Measurements from ENCODE around the gene MXD1. TPM values are rescaled to one million over a fixed set of nuclear protein-coding genes. Genes with fewer than 3 reads are reported as not detected.

The MXD1 gene
- total and polyA plus RNA-seq, 9 of the 15 experiments (the other 6 are each of a cell fraction or from before 2014, with no cell fraction given), result 6.7 to 35.9 (median 11.0) TPM

DNA sequence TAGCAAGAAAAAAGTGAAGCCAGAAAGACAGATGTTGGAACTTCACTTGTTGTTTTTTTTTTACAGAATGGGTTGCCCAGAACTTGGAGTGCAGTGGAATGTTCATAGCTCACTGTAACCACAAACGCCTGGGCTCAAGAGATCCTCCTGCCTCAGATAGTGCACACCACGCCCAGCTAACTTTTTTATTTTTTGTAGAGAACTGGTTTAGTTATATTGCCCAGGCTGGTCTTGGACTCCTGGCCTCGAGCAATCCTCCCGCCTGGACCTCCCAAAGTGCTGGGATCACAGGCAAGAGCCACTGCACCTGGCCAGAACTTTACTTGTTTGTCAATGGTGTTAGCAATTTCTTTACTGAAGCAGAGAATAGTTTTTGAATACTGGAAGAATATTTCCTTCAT, 58.4 kb downstream of the MXD1 start (continued):
- TF ChIP-seq FOXM1 (IDR thresholded peaks at IDR 0.05; ENCODE audit: low read depth) (peak; percentile 52), FOXM1 (CRISPR knock-in tag; IDR thresholded peaks at IDR 0.05; ENCODE audit: low read depth) (no peak), TAF1 (IDR thresholded peaks at IDR 0.05; ENCODE audit: control insufficient read depth, extremely low read depth, insufficient read depth, low read length, severe bottlenecking) (peak; percentile 21), ESRRA (IDR thresholded peaks at IDR 0.05; ENCODE audit: borderline replicate concordance, low read depth) (peak; percentile 73; the same call in 1 of the 2 replicates), SIN3A (IDR thresholded peaks at IDR 0.05; ENCODE audit: borderline replicate concordance in 2 of 2, control insufficient read depth in 1 of 2, low read depth in 2 of 2, low read length in 2 of 2) (no peak), GTF2F1 (IDR thresholded peaks at IDR 0.05; ENCODE audit: low read depth, low read length) (no peak), SMARCE1 (IDR thresholded peaks at IDR 0.05) (peak; percentile 81), RCOR1 (IDR thresholded peaks at IDR 0.05; ENCODE audit: borderline replicate concordance in 1 of 2, low read depth in 2 of 2, low read length in 2 of 2) (peak; percentile 25 to 57; a peak in 3 of 4 replicates), CHCHD3 (CRISPR knock-in tag; IDR thresholded peaks at IDR 0.05) (no peak), ARID1B (IDR thresholded peaks at IDR 0.05) (peak; percentile 87), GTF2A2 (tag; IDR thresholded peaks at IDR 0.05) (no peak), HDAC1 (IDR thresholded peaks at IDR 0.05) (0 out of 4 replicates have a peak, but pooled peaks of 1 of the 2 experiments have one; percentile 35), FOS (IDR thresholded peaks at IDR 0.05; ENCODE audit: extremely low read depth, insufficient read length) (no peak), MED1 (CRISPR knock-in tag; IDR thresholded peaks at IDR 0.05; ENCODE audit: borderline replicate concordance) (no peak), SMARCA4 (IDR thresholded peaks at IDR 0.05) (peak; percentile 78), BMI1 (IDR thresholded peaks at IDR 0.05; ENCODE audit: low read length) (no peak)
- TF ChIP-seq, protein P1, sequence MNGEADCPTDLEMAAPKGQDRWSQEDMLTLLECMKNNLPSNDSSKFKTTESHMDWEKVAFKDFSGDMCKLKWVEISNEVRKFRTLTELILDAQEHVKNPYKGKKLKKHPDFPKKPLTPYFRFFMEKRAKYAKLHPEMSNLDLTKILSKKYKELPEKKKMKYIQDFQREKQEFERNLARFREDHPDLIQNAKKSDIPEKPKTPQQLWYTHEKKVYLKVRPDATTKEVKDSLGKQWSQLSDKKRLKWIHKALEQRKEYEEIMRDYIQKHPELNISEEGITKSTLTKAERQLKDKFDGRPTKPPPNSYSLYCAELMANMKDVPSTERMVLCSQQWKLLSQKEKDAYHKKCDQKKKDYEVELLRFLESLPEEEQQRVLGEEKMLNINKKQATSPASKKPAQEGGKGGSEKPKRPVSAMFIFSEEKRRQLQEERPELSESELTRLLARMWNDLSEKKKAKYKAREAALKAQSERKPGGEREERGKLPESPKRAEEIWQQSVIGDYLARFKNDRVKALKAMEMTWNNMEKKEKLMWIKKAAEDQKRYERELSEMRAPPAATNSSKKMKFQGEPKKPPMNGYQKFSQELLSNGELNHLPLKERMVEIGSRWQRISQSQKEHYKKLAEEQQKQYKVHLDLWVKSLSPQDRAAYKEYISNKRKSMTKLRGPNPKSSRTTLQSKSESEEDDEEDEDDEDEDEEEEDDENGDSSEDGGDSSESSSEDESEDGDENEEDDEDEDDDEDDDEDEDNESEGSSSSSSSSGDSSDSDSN (IDR thresholded peaks at IDR 0.05; ENCODE audit: borderline replicate concordance in 1 of 2, low read depth in 2 of 2, low read length in 2 of 2), result no peak
- TF ChIP-seq, protein P2, sequence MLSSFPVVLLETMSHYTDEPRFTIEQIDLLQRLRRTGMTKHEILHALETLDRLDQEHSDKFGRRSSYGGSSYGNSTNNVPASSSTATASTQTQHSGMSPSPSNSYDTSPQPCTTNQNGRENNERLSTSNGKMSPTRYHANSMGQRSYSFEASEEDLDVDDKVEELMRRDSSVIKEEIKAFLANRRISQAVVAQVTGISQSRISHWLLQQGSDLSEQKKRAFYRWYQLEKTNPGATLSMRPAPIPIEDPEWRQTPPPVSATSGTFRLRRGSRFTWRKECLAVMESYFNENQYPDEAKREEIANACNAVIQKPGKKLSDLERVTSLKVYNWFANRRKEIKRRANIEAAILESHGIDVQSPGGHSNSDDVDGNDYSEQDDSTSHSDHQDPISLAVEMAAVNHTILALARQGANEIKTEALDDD (IDR thresholded peaks at IDR 0.05), result peak; percentile 93
- TF ChIP-seq, protein P3, sequence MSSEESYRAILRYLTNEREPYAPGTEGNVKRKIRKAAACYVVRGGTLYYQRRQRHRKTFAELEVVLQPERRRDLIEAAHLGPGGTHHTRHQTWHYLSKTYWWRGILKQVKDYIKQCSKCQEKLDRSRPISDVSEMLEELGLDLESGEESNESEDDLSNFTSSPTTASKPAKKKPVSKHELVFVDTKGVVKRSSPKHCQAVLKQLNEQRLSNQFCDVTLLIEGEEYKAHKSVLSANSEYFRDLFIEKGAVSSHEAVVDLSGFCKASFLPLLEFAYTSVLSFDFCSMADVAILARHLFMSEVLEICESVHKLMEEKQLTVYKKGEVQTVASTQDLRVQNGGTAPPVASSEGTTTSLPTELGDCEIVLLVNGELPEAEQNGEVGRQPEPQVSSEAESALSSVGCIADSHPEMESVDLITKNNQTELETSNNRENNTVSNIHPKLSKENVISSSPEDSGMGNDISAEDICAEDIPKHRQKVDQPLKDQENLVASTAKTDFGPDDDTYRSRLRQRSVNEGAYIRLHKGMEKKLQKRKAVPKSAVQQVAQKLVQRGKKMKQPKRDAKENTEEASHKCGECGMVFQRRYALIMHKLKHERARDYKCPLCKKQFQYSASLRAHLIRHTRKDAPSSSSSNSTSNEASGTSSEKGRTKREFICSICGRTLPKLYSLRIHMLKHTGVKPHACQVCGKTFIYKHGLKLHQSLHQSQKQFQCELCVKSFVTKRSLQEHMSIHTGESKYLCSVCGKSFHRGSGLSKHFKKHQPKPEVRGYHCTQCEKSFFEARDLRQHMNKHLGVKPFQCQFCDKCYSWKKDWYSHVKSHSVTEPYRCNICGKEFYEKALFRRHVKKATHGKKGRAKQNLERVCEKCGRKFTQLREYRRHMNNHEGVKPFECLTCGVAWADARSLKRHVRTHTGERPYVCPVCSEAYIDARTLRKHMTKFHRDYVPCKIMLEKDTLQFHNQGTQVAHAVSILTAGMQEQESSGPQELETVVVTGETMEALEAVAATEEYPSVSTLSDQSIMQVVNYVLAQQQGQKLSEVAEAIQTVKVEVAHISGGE (CRISPR knock-in tag; IDR thresholded peaks at IDR 0.05), result peak in 1 of 3 experiments; percentile 58; a peak in 1 of 6 replicates

All from K562 (cell line).